PC-9 (cell line): ENCODE results near the gene NOLC1. TPM values are rescaled to one million over a fixed set of nuclear protein-coding genes. Genes with fewer than 3 reads are reported as not detected.

Experiments
- BruUV-seq: library from RNA; stranded (reverse); fragments of 400-500 nt; replicated peaks from 2 replicates; lab custom pipeline; 2021; lab: Mats Ljungman, UMichigan
- CTCF ChIA-PET: fragments of 300-600 bp; sonication (Branson Sonifier 250); formaldehyde crosslinking; loops from one replicate; lab custom pipeline; 2022; ENCODE audit warnings: antibody characterized with exemption; lab: Charles Lee
- POLR2A ChIA-PET: fragments of 300-600 bp; sonication (Branson Sonifier 250); formaldehyde crosslinking; loops from one replicate; lab custom pipeline; 2022; ENCODE audit warnings: antibody characterized with exemption; ENCODE audit not compliant: unreplicated experiment; lab: Charles Lee
- DNase-seq, 2 experiments: peaks; one replicate each; pipeline versions ENCODE4 v3.0.0 to v3.0.0-alpha.2; 2015 to 2022; ENCODE audit warnings: mixed read lengths in 1 of 2
- H2AFZ ChIP-seq: fragments of 200-600 bp; sonication (generic); 2 replicates; pipeline ENCODE4 v1.8.1; 2017; ENCODE audit warnings: antibody characterized with exemption
- H3F3A ChIP-seq: fragments of 200-600 bp; sonication (generic); 2 replicates; pipeline ENCODE4 v1.8.1; 2017; ENCODE audit warnings: antibody characterized with exemption, mild to moderate bottlenecking, low read depth; ENCODE audit not compliant: insufficient read depth
- H3K27ac ChIP-seq: fragments of 200-600 bp; sonication (generic); 2 replicates; pipeline ENCODE4 v1.6.1; 2016; ENCODE audit warnings: mixed run types
- H3K27me3 ChIP-seq: fragments of 200-600 bp; sonication (generic); 2 replicates; pipeline ENCODE4 v1.6.1; 2016; ENCODE audit warnings: low read depth, mixed run types; ENCODE audit not compliant: insufficient read depth
- H3K36me3 ChIP-seq: fragments of 200-600 bp; sonication (generic); 2 replicates; pipeline ENCODE4 v1.6.1; 2016; ENCODE audit warnings: low read depth, mixed run types
- H3K4me1 ChIP-seq: fragments of 200-600 bp; sonication (generic); replicated peaks from 2 replicates; pipeline ENCODE4 v1.6.1; 2016; ENCODE audit warnings: mixed run types; ENCODE audit not compliant: insufficient read depth
- H3K4me2 ChIP-seq: fragments of 200-600 bp; sonication (generic); 2 replicates; pipeline ENCODE4 v1.6.1; 2017; ENCODE audit warnings: mixed run types
- H3K4me3 ChIP-seq: fragments of 200-600 bp; sonication (generic); 2 replicates; pipeline ENCODE4 v1.6.1; 2016; ENCODE audit warnings: mixed run types
- H3K79me2 ChIP-seq: fragments of 200-600 bp; sonication (generic); 2 replicates; pipeline ENCODE4 v1.6.1; 2017; ENCODE audit warnings: low read depth, mixed run types
- H3K9me2 ChIP-seq: fragments of 200-600 bp; sonication (generic); 2 replicates; pipeline ENCODE4 v1.8.1; 2017; ENCODE audit warnings: mild to moderate bottlenecking; ENCODE audit not compliant: insufficient read depth
- H3K9me3 ChIP-seq: fragments of 200-600 bp; sonication (generic); 2 replicates; pipeline ENCODE4 v1.8.1; 2016; ENCODE audit warnings: low read depth; ENCODE audit not compliant: insufficient read depth
- H4K20me1 ChIP-seq: fragments of 200-600 bp; sonication (generic); 2 replicates; pipeline ENCODE4 v1.8.1; 2017; ENCODE audit not compliant: insufficient read depth
- EZH2 ChIP-seq: fragments of 200-600 bp; sonication (generic); IDR thresholded peaks from 2 replicates; pipeline ENCODE4 v1.8.0; 2017; ENCODE audit warnings: antibody characterized with exemption, low read depth
- intact Hi-C: fragments of 100-400 bp; cut with micrococcal nuclease; formaldehyde crosslinking; loops from one replicate; pipeline ENCODE4 v1.10.0; 2022; ENCODE audit not compliant: unreplicated experiment
- total RNA-seq: library from RNA; stranded (reverse); gene quantifications from 2 replicates; pipeline ENCODE4 v1.2.3, GENCODE V29; 2021
- TF ChIP-seq, protein P1 (sequence below): fragments of 200-600 bp; sonication (generic); conservative IDR thresholded peaks from 2 replicates; pipeline ENCODE4 v1.6.1; 2017; ENCODE audit warnings: mixed run types, antibody characterized with exemption, mild to moderate bottlenecking, moderate library complexity

Gene NOLC1
- total RNA-seq, 1 experiment from 2014 or later = 59.5 TPM

DNA sequence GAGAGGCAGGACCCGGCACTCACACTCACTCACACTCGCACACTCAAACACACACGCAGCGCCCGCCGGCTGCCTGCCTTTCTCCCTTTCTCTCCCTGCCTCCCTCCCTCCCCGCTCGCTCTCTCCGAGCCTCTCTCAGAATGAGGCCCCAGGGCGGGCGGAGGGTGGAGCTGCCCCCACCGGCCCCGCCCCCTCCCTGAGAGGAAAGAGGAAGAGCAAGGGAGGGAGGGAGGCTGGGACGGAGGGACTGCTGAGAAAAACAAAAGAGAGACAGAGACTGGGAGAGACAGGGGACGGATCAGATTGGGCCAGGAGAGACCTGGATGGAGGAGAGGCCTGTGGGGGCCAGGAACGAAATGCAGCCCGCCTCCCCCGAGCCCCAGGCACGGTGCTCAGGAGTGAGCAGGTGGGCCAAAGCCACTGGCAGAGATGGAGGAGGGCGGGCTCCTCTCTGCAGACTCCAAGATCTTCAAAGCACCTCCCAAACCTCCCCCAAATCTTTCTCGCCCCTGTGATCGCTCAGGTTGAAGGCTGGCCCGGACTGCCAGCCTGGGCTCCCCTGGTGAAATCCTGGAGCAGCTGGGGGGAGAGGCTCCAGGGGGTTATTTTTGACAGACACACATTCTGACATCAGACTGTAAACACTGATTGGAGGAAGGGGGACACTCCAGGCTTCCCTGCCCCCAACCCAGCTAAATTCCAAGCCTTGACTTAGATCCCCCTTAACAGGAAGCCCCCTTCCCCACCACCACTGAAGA lies 37.1 kb upstream of the NOLC1 start:
- peak overlapping the region; percentile 75 for H3K4me2 ChIP-seq
- H3K27ac ChIP-seq = no peak overlapping the region
- TF ChIP-seq, protein P1, sequence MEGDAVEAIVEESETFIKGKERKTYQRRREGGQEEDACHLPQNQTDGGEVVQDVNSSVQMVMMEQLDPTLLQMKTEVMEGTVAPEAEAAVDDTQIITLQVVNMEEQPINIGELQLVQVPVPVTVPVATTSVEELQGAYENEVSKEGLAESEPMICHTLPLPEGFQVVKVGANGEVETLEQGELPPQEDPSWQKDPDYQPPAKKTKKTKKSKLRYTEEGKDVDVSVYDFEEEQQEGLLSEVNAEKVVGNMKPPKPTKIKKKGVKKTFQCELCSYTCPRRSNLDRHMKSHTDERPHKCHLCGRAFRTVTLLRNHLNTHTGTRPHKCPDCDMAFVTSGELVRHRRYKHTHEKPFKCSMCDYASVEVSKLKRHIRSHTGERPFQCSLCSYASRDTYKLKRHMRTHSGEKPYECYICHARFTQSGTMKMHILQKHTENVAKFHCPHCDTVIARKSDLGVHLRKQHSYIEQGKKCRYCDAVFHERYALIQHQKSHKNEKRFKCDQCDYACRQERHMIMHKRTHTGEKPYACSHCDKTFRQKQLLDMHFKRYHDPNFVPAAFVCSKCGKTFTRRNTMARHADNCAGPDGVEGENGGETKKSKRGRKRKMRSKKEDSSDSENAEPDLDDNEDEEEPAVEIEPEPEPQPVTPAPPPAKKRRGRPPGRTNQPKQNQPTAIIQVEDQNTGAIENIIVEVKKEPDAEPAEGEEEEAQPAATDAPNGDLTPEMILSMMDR = no peak
- TF ChIP-seq EZH2 = no peak
- H3K36me3 ChIP-seq = no peaks in the 10 kb centered on the region
- POLR2A ChIA-PET = interaction anchor here (0.5 to 0.6 kb wide), 2 partner anchors 284 to 815 kb away, joined by 4 to 8 read pairs; no protein-coding TSS in a partner anchor
- H3F3A ChIP-seq = no peaks in the 10 kb centered on the region
- H3K4me3 ChIP-seq = peak overlapping the region; percentile 66; the same call in 1 of the 2 replicates
- no peaks in the 10 kb centered on the region for H3K9me3 ChIP-seq
- intact Hi-C loops = loop anchor here (2.0 kb wide), 1 partner anchor 38 kb away; the partner anchor contains the start of gene NOLC1
- peak overlapping the region; percentile 73 for H2AFZ ChIP-seq
- H4K20me1 ChIP-seq = no peaks in the 10 kb centered on the region; the same call in 1 of the 2 replicates
- BruUV-seq = no TSS peak
- CTCF ChIA-PET = interaction anchor here (0.7 kb wide), 2 partner anchors 19 to 281 kb away, joined by 3 to 4 read pairs; no protein-coding TSS in a partner anchor
- no peaks in the 10 kb centered on the region; the same call in none of the 2 replicates for H3K4me1 ChIP-seq
- no peaks in the 10 kb centered on the region for H3K9me2 ChIP-seq
- H3K27me3 ChIP-seq = no peaks in the 10 kb centered on the region
- H3K79me2 ChIP-seq = peaks cover 13% of the 10 kb centered on the region
- DNase-seq = peak; percentile 39 to 66

DNA sequence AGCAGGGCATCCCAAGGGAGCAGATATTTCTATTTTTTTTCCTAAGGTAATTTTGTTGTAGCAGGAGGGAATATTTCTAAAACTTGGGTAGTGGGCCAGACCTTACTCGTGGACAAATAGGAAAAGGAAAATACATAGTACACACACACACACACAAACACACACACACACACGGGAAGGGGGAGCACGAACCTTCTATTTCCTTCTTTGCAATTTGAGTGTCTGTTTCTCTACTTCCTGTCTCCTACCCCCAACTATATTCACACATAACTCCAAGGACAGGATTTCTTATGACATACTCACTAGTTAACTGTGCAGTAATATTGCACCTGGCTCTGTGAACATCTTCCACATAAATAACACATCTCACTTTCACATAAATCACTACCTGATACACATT lies 36.4 kb upstream of the NOLC1 start:
- peaks cover 13% of the 10 kb centered on the region for H3K79me2 ChIP-seq
- H2AFZ ChIP-seq = no peak overlapping the region
- DNase-seq = no peak
- no peaks in the 10 kb centered on the region; the same call in none of the 2 replicates for H3K4me1 ChIP-seq
- H3K27me3 ChIP-seq = no peaks in the 10 kb centered on the region
- no peak for TF ChIP-seq EZH2
- H3K4me3 ChIP-seq = no peak overlapping the region
- H3K9me3 ChIP-seq = no peaks in the 10 kb centered on the region
- no TSS peak for BruUV-seq
- peak overlapping the region; percentile 75; the same call in 1 of the 2 replicates for H3K4me2 ChIP-seq
- CTCF ChIA-PET = interaction anchor here (0.7 kb wide), 1 partner anchor 19 kb away, joined by 3 read pairs; no protein-coding TSS in a partner anchor
- H3K36me3 ChIP-seq = no peaks in the 10 kb centered on the region
- no peaks in the 10 kb centered on the region; the same call in 1 of the 2 replicates for H4K20me1 ChIP-seq
- intact Hi-C loops = loop anchor here (2.0 kb wide), 2 partner anchors 17 to 37 kb away; partner anchors contain the start of genes NOLC1 and PPRC1
- POLR2A ChIA-PET = no interaction called here
- H3K9me2 ChIP-seq = no peaks in the 10 kb centered on the region
- H3K27ac ChIP-seq = no peak overlapping the region
- no peaks in the 10 kb centered on the region for H3F3A ChIP-seq

GRCh38 chr10:102116656-102117055 lies 35.5 kb upstream of the NOLC1 start:
- POLR2A ChIA-PET = no interaction called here
- no peaks in the 10 kb centered on the region for H3K9me3 ChIP-seq
- no peak for TF ChIP-seq EZH2
- TF ChIP-seq, protein P1 = no peak
- BruUV-seq = no TSS peak
- H3K4me1 ChIP-seq = no peaks in the 10 kb centered on the region; the same call in none of the 2 replicates
- H3K79me2 ChIP-seq = peaks cover 13% of the 10 kb centered on the region
- H3F3A ChIP-seq = no peaks in the 10 kb centered on the region
- H4K20me1 ChIP-seq = no peaks in the 10 kb centered on the region; the same call in 1 of the 2 replicates
- no peak overlapping the region for H3K4me3 ChIP-seq
- H3K36me3 ChIP-seq = no peaks in the 10 kb centered on the region
- no peak overlapping the region for H3K4me2 ChIP-seq
- H3K27me3 ChIP-seq = no peaks in the 10 kb centered on the region
- no peak overlapping the region for H2AFZ ChIP-seq
- H3K9me2 ChIP-seq = no peaks in the 10 kb centered on the region
- CTCF ChIA-PET = no interaction called here
- no peak overlapping the region for H3K27ac ChIP-seq
- intact Hi-C loops = loop anchor here (2.0 kb wide), 1 partner anchor 16 kb away; the partner anchor contains the start of gene PPRC1
- DNase-seq = no peak
